Measurements from ENCODE around the gene SCD5. TPM values are rescaled to one million over a fixed set of nuclear protein-coding genes. Genes with fewer than 3 reads are reported as not detected.

SCD5 gene
- total and polyA plus RNA-seq, 2 of the 8 experiments (the other 6 are each of a cell fraction or from before 2014, with no cell fraction given) = 0.92 to 1.2 TPM

DNA sequence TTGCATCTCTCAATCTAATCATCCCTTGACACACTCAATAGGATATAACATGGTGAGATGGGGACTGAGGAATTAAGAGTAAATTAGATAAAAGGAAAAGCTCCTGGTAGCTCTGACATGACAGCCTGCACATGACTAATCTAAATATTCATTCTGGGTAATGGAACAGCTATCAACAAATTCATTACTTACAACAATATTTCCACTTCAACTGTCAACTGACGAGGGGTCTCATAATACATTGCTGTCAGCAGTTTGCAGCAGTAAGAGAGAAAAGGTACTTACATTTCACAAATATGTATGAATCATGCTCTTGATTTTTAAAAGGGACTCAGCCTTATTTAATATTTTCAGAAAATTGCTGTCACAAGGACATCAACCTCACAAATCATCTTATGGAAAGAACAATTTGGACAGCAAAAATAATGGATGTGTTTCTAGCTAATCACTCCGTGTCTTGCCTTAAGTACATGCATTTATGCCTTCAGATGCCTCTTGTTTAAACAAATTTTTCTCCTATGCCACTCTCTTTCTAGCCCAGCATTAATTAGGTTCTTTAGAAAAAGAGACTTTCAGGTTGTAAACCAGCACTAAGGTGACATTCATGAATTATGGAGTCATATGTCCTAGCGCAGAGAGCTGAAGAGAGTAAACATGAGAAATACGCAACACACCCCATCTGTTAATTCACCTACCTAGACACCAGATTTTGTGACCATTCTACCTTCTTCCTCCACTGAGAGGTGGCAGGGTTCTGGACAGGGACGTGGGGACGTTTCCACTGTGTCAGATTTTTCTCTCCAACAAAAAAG lies 137.2 kb downstream of the SCD5 start (continued):
- TF ChIP-seq, protein P1, sequence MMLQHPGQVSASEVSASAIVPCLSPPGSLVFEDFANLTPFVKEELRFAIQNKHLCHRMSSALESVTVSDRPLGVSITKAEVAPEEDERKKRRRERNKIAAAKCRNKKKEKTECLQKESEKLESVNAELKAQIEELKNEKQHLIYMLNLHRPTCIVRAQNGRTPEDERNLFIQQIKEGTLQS (IDR thresholded peaks at IDR 0.05; ENCODE audit: insufficient read depth, low read depth, low read length) = no peak
- TF ChIP-seq PHF8 (conservative IDR thresholded peaks at IDR 0.05; ENCODE audit: low read depth, low read length) (no peak), POU5F1 (IDR thresholded peaks at IDR 0.05; ENCODE audit: low read depth, low read length) (no peak), HDAC6 (IDR thresholded peaks at IDR 0.05; ENCODE audit: low read depth, low read length) (no peak), TAF1 (IDR thresholded peaks at IDR 0.05; ENCODE audit: low read depth, low read length) (no peak), KDM5A (IDR thresholded peaks at IDR 0.05; ENCODE audit: low read length) (no peak), CEBPB (IDR thresholded peaks at IDR 0.05; ENCODE audit: low read depth, low read length) (no peak)
- TF ChIP-seq, protein P2, sequence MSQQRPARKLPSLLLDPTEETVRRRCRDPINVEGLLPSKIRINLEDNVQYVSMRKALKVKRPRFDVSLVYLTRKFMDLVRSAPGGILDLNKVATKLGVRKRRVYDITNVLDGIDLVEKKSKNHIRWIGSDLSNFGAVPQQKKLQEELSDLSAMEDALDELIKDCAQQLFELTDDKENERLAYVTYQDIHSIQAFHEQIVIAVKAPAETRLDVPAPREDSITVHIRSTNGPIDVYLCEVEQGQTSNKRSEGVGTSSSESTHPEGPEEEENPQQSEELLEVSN (IDR thresholded peaks at IDR 0.05) = no peak
